CD4-positive, alpha-beta memory T cell (primary cell): ENCODE results near the gene MYL6B. TPM values are rescaled to one million over a fixed set of nuclear protein-coding genes. Genes with fewer than 3 reads are reported as not detected.

Experiments used
- CTCF ChIA-PET: fragments of 350-600 bp; sonication (Branson Sonifier 250); formaldehyde crosslinking; loops from one replicate; lab custom pipeline; 2021; ENCODE audit warnings: inconsistent platforms; ENCODE audit not compliant: partially characterized antibody; lab: Charles Lee
- POLR2A ChIA-PET: fragments of 350-600 bp; sonication (Branson Sonifier 250); formaldehyde crosslinking; loops from one replicate; lab custom pipeline; 2021; ENCODE audit not compliant: partially characterized antibody; lab: Charles Lee
- DNase-seq, 5 donors: peaks; one replicate each; pipeline versions ENCODE4 v3.0.0 to v3.0.0-alpha.2; 2020 to 2022; ENCODE audit warnings: mixed read lengths in 1 of 5
- H3K27ac ChIP-seq: one replicate; pipeline ENCODE4 v1.7.0; 2013; ENCODE audit warnings: low read depth, low read length
- H3K27me3 ChIP-seq: 2 replicates; pipeline ENCODE4 v1.7.0; 2013; ENCODE audit warnings: mild to moderate bottlenecking, low read length, moderate library complexity; ENCODE audit not compliant: insufficient read depth
- H3K36me3 ChIP-seq: 2 replicates; pipeline ENCODE4 v1.7.0; 2013; ENCODE audit warnings: mild to moderate bottlenecking, low read length, moderate library complexity; ENCODE audit not compliant: insufficient read depth
- H3K4me1 ChIP-seq: 2 replicates; pipeline ENCODE4 v1.7.0; 2013; ENCODE audit warnings: mild to moderate bottlenecking, low read length, moderate library complexity; ENCODE audit not compliant: insufficient read depth
- H3K4me3 ChIP-seq, 2 donors: one replicate each; pipeline ENCODE4 v1.7.0; 2013; ENCODE audit warnings: low read length in 2 of 2, mild to moderate bottlenecking in 1 of 2
- H3K9me3 ChIP-seq, 2 donors: one replicate each; pipeline ENCODE4 v1.7.0; 2013; ENCODE audit warnings: low read length in 2 of 2, control low read depth in 1 of 2; ENCODE audit not compliant: control insufficient read depth in 1 of 2
- H3K27ac Mint-ChIP-seq, 7 donors: one replicate each; pipeline ENCODE4 v1.8.0; 2020 to 2021; ENCODE audit warnings: mixed read lengths in 7 of 7, mild to moderate bottlenecking in 6 of 7, inconsistent platforms in 3 of 7, moderate library complexity in 3 of 7
- H3K27me3 Mint-ChIP-seq, 2 donors: one replicate each; pipeline ENCODE4 v1.8.0; 2020 to 2021; ENCODE audit warnings: mixed read lengths in 2 of 2
- H3K36me3 Mint-ChIP-seq, 2 donors: one replicate each; pipeline ENCODE4 v1.8.0; 2020 to 2021; ENCODE audit warnings: mixed read lengths in 2 of 2, inconsistent platforms in 1 of 2, mild to moderate bottlenecking in 1 of 2
- H3K4me1 Mint-ChIP-seq, 4 donors: one replicate each; pipeline ENCODE4 v1.8.0; 2020 to 2021; ENCODE audit warnings: mixed read lengths in 4 of 4, mild to moderate bottlenecking in 1 of 4
- H3K4me3 Mint-ChIP-seq, 8 donors: one replicate each; pipeline ENCODE4 v1.8.0; 2020 to 2021; ENCODE audit warnings: mixed read lengths in 8 of 8, mild to moderate bottlenecking in 7 of 8, moderate library complexity in 6 of 8, inconsistent platforms in 3 of 8
- H3K9me3 Mint-ChIP-seq, 8 donors: one replicate each; pipeline ENCODE4 v1.8.0; 2020 to 2021; ENCODE audit warnings: mixed read lengths in 8 of 8, mild to moderate bottlenecking in 5 of 8, inconsistent platforms in 3 of 8, moderate library complexity in 1 of 8
- intact Hi-C: fragments of 100-400 bp; cut with micrococcal nuclease; formaldehyde crosslinking; loops from one replicate; pipeline ENCODE4 v1.15.1; 2023
- polyA plus RNA-seq, 2 donors: library from polyadenylated mRNA; unstranded; fragments of 300-500 nt; fragmentation: Illumina TruSeq; gene quantifications; one replicate each; pipeline ENCODE4 v1.2.3, GENCODE V29; 2021
- total RNA-seq, 2 experiments: library from RNA; stranded (reverse); gene quantifications; one replicate each; pipeline ENCODE4 v1.2.3, GENCODE V29; 2021

The MYL6B gene
- total and polyA plus RNA-seq, 4 experiments from 2014 or later: 1.8 to 4.8 (median 3.0) TPM

DNA sequence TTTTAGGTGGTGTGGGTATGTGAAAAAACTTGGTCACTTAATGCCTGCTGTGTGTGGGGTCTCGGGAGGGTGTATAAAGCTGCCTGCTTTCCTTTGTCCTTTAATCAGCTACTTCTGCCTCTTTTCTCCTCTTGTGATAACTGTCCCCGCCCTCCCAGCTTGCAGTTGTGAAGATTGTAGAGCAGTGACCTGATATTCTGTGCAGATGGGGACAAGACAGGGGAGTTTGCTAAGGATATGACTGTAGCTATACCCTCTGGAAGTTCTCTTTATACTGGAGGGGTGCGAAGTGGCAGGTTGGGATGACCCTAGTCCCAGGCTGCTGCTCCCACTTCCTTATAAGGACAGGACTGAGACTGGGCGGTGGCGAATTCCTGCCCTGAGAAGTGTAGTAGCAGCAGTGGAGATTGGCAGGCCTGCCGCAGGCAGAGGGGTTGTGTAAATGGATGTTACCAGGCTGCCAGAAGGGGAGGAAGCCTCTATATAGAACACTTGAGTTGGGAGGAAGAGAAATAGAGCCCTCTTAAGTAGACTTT is 6.6 kb downstream of the MYL6B start:
- H3K27me3 ChIP-seq: no peaks in the 10 kb centered on the region
- POLR2A ChIA-PET: interaction anchor here (0.7 to 10.8 kb wide), 13 partner anchors 10 to 201 kb away, joined by 3 to 236 read pairs (median 7); partner anchors contain the start of genes ESYT1, PA2G4, RNF41 and RPL41
- CTCF ChIA-PET: interaction anchor here (0.6 to 2.5 kb wide), 13 partner anchors 15 to 63 kb away, joined by 3 to 16 read pairs (median 4); partner anchors contain the start of genes ESYT1, RNF41, SMARCC2 and ZC3H10
- peaks cover 41% of the 10 kb centered on the region for H3K36me3 ChIP-seq
- Mint-ChIP-seq H3K4me1 (peaks cover 28 to 65% (median 37%) of the 10 kb centered on the region in 4 donors), H3K9me3 (no peaks in the 10 kb centered on the region), H3K36me3 (peaks cover 28 to 56% of the 10 kb centered on the region in 2 donors), H3K27ac (peak overlapping the region; percentile 96 to 100 (median 99)), H3K27me3 (no peaks in the 10 kb centered on the region), H3K4me3 (peak overlapping the region; percentile 93 to 100 (median 97))
- peaks cover 38% of the 10 kb centered on the region for H3K4me1 ChIP-seq
- peak overlapping the region; percentile 86 to 89 for H3K4me3 ChIP-seq
- peak overlapping the region; percentile 97 for H3K27ac ChIP-seq
- peak; percentile 19 to 48 (median 24) for DNase-seq
- intact Hi-C loops: loop anchor here (1.0 to 2.0 kb wide), 2 partner anchors 31 to 62 kb away; partner anchors contain the start of genes ESYT1 and RNF41
- no peaks in the 10 kb centered on the region for H3K9me3 ChIP-seq

DNA sequence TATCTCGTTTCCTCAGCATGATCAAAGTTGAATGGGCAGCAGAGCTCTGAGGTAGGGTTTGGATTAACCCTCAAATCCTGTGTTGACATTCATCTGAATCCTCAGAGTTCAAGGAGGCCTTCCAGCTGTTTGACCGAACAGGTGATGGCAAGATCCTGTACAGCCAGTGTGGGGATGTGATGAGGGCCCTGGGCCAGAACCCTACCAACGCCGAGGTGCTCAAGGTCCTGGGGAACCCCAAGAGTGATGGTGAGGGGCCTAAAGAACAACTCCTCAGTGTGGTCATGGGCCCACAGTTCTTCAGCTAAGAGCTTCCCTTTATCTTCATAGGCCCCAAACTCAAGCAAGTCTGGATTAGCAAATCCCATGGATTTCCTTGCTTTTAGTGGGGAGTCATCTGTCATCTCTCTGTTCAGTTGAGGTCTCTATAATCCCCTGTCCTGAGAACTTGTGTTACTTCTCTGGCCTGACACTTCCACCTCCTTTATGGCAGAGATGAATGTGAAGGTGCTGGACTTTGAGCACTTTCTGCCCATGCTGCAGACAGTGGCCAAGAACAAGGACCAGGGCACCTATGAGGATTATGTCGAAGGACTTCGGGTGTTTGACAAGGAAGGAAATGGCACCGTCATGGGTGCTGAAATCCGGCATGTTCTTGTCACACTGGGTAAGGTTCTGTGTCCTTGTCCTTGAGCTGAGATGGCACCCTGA is 7.2 kb downstream of the MYL6B start:
- H3K9me3 Mint-ChIP-seq: no peaks in the 10 kb centered on the region
- CTCF ChIA-PET: interaction anchor here (0.6 to 2.5 kb wide), 11 partner anchors 17 to 63 kb away, joined by 3 to 16 read pairs (median 4); partner anchors contain the start of genes ESYT1, RNF41, SMARCC2 and ZC3H10

DNA sequence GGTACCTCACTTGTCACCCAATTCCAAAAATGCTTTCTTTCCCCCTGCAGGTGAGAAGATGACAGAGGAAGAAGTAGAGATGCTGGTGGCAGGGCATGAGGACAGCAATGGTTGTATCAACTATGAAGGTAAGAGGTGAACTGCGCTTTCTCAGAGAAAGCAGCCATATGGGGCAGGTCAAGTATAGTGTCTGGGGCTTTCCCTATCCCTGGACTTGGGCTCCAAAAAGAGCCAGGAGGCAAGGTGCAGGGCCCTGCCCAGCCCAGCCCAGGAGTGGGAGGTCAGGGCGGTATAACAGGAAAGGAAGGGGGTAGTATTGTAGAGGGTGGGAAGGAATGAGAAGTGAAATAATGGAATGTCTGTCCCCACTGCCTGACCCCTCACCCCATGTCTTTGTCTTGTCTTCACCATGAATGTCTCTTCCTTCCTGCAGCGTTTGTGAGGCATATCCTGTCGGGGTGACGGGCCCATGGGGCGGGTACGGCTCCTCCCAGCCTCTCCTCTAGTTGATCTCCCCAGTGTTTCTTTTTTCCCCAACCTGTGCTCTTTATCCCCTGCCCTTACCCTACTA is 7.9 kb downstream of the MYL6B start:
- Mint-ChIP-seq H3K9me3 (no peaks in the 10 kb centered on the region), H3K4me3 (peak overlapping the region; percentile 93 to 100 (median 97)), H3K27me3 (no peaks in the 10 kb centered on the region), H3K36me3 (peaks cover 34 to 66% of the 10 kb centered on the region in 2 donors), H3K27ac (peak overlapping the region; percentile 96 to 100 (median 99)), H3K4me1 (peaks cover 28 to 64% (median 37%) of the 10 kb centered on the region in 4 donors)
- peak overlapping the region; percentile 86 to 89 for H3K4me3 ChIP-seq
- intact Hi-C loops: no loop called here
- peaks cover 38% of the 10 kb centered on the region for H3K4me1 ChIP-seq
- peaks cover 45% of the 10 kb centered on the region for H3K36me3 ChIP-seq
- peak overlapping the region; percentile 97 for H3K27ac ChIP-seq
- ChIA-PET CTCF (interaction anchor here (1.0 to 3.2 kb wide), 11 partner anchors 8 to 44 kb away, joined by 4 to 16 read pairs (median 8); partner anchors contain the start of genes ESYT1, MYL6B, RPL41 and SMARCC2), POLR2A (interaction anchor here (0.6 to 10.8 kb wide), 12 partner anchors 12 to 307 kb away, joined by 3 to 236 read pairs (median 8); partner anchors contain the start of genes ESYT1, PA2G4, RNF41 and RPL41)
- no peaks in the 10 kb centered on the region for H3K27me3 ChIP-seq
- no peaks in the 10 kb centered on the region for H3K9me3 ChIP-seq
- peak; percentile 64 to 85 (median 73) for DNase-seq

More for the DNA sequence above, 7.2 kb downstream of the MYL6B start:
- Mint-ChIP-seq H3K27ac (peak overlapping the region; percentile 96 to 100 (median 99)), H3K27me3 (no peaks in the 10 kb centered on the region), H3K36me3 (peaks cover 34 to 62% of the 10 kb centered on the region in 2 donors), H3K4me1 (peaks cover 28 to 65% (median 37%) of the 10 kb centered on the region in 4 donors), H3K4me3 (peak overlapping the region; percentile 93 to 100 (median 97))
- DNase-seq: no peak
- peak overlapping the region; percentile 97 for H3K27ac ChIP-seq
- H3K9me3 ChIP-seq: no peaks in the 10 kb centered on the region
- H3K36me3 ChIP-seq: peaks cover 41% of the 10 kb centered on the region
- peaks cover 38% of the 10 kb centered on the region for H3K4me1 ChIP-seq
- intact Hi-C loops: loop anchor here (2.0 kb wide), 1 partner anchor 61 kb away; the partner anchor contains the start of gene RNF41
- POLR2A ChIA-PET: interaction anchor here (0.6 to 10.8 kb wide), 14 partner anchors 9 to 200 kb away, joined by 3 to 236 read pairs (median 6); partner anchors contain the start of genes ESYT1, PA2G4, RNF41 and RPL41
- no peaks in the 10 kb centered on the region for H3K27me3 ChIP-seq
- peak overlapping the region; percentile 86 to 89 for H3K4me3 ChIP-seq

DNA sequence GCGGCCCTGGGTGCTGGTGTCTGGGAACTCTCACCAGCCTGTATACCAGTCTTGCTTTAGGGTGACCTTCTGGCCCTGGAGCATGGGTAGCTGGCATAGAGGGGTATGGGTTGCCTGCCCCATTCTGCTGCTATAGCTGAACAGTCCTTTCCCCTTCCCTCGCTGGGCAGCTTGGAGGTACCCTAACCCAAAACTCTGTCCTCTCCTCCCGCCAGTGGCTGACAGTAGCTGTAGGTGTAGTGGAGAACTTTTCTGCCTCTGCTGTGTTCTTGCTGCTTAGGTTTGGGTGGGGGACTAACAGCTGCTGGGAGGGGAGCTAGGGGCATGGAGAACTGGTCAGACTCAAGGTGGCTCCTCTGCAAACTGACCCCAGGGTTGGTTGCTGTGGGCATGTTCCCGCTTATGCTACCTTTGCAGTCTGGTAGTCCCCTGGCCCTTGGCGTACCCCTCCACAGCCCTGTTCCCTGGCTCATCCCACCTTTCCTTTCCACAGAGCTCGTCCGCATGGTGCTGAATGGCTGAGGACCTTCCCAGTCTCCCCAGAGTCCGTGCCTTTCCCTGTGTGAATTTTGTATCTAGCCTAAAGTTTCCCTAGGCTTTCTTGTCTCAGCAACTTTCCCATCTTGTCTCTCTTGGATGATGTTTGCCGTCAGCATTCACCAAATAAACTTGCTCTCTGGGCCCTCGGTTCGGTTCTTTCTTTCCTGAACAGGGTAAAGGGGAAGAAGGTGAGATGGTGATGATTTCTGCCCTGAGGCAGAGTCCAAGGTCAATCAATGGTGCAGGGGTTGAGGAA is 8.7 kb downstream of the MYL6B start:
- Mint-ChIP-seq H3K27me3 (no peaks in the 10 kb centered on the region), H3K9me3 (no peaks in the 10 kb centered on the region), H3K27ac (peak overlapping the region; percentile 96 to 100 (median 99)), H3K4me1 (peaks cover 28 to 63% (median 39%) of the 10 kb centered on the region in 4 donors), H3K36me3 (peaks cover 39 to 73% of the 10 kb centered on the region in 2 donors), H3K4me3 (peak overlapping the region; percentile 93 to 100 (median 97))
- ChIA-PET CTCF (interaction anchor here (0.7 to 3.2 kb wide), 13 partner anchors 9 to 44 kb away, joined by 3 to 12 read pairs (median 5); partner anchors contain the start of genes ESYT1, MYL6B, RPL41 and SMARCC2), POLR2A (interaction anchor here (0.8 to 10.8 kb wide), 13 partner anchors 10 to 306 kb away, joined by 3 to 236 read pairs (median 6); partner anchors contain the start of genes CNPY2, ESYT1, PA2G4 and RAB5B)
- Histone ChIP-seq H3K27me3 (no peaks in the 10 kb centered on the region), H3K4me1 (peaks cover 38% of the 10 kb centered on the region), H3K36me3 (peaks cover 52% of the 10 kb centered on the region), H3K27ac (peak overlapping the region; percentile 97), H3K4me3 (peak overlapping the region; percentile 18 to 86), H3K9me3 (no peaks in the 10 kb centered on the region)
- no peak for DNase-seq
- intact Hi-C loops: no loop called here

DNA sequence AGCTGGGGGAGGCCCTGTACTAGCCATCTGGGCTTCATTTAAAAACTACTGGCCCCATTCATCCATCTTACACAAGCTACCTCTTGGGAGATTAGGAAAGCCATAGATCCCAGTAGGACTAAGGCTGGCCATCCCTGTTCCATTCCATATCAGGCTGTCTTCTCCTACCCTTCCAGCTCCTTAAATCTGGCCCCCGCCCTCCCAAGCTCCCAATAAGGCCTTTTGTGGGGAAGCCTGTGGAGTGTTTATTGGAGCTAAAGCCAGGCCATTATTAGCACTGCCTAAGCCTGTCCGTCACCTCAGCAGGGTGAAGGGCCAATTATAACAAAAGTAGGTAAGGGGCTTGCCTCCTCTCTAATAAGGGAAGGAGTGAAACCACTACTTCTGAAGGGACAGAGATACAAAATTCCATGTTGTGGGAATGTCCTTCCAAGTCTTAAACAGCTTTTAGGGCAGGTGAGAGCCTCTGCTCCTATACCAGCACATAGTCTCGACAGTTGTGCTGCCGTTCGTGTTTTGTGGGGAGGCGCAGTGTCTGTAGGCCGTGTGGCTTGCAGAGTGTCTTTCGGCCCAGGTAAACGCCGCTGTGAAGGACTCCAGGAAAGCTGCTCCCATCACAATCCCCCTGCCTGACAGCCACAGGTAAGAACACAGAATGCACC is 9.4 kb downstream of the MYL6B start:
- H3K4me1 ChIP-seq: peaks cover 37% of the 10 kb centered on the region
- no peaks in the 10 kb centered on the region for H3K9me3 ChIP-seq
- H3K4me1 Mint-ChIP-seq: peaks cover 28 to 63% (median 39%) of the 10 kb centered on the region in 4 donors
- H3K27ac ChIP-seq: peak overlapping the region; percentile 97
- H3K9me3 Mint-ChIP-seq: no peaks in the 10 kb centered on the region
- H3K27me3 Mint-ChIP-seq: no peaks in the 10 kb centered on the region
- intact Hi-C loops: no loop called here
- H3K27ac Mint-ChIP-seq: peak overlapping the region; percentile 61 to 100 (median 98)
- no peaks in the 10 kb centered on the region for H3K27me3 ChIP-seq
- ChIA-PET POLR2A (interaction anchor here (0.9 to 10.8 kb wide), 13 partner anchors 10 to 306 kb away, joined by 3 to 236 read pairs (median 6); partner anchors contain the start of genes CNPY2, ESYT1, PA2G4 and RAB5B), CTCF (interaction anchor here (0.7 to 3.2 kb wide), 16 partner anchors 10 to 127 kb away, joined by 3 to 12 read pairs (median 5); partner anchors contain the start of genes ESYT1, MYL6B, RPL41 and SMARCC2)
- H3K36me3 ChIP-seq: peaks cover 52% of the 10 kb centered on the region
- peak overlapping the region in 6 of 8 donors; percentile 6 to 100 (median 63) for H3K4me3 Mint-ChIP-seq
- no peak overlapping the region for H3K4me3 ChIP-seq
- H3K36me3 Mint-ChIP-seq: peaks cover 39 to 77% of the 10 kb centered on the region in 2 donors
- DNase-seq: no peak
